HEK293 (cell line): ENCODE results near the gene CFAP65.

ENCODE experiments used
- MEIS1 ChIP-seq: sonication (generic); formaldehyde crosslinking; IDR thresholded peaks from 2 replicates; pipeline ENCODE4 v1.8.1; 2022; ENCODE audit warnings: missing genetic modification reagents, mild to moderate bottlenecking, borderline replicate concordance
- ZFP37 ChIP-seq: fragments of 450-650 bp; formaldehyde crosslinking; IDR thresholded peaks from 2 replicates; pipeline ENCODE4 v1.5.1; 2016; ENCODE audit warnings: missing biosample characterization, missing genetic modification characterization
- ZNF157 ChIP-seq: fragments of 450-650 bp; formaldehyde crosslinking; IDR thresholded peaks from 2 replicates; pipeline ENCODE4 v1.5.1; 2016; ENCODE audit warnings: missing biosample characterization, missing genetic modification characterization
- TF ChIP-seq, protein P1 (sequence below): fragments of 450-650 bp; formaldehyde crosslinking; IDR thresholded peaks from 2 replicates; pipeline ENCODE4 v1.5.1; 2016; ENCODE audit warnings: missing biosample characterization, missing genetic modification characterization
- TF ChIP-seq, protein P2 (sequence below): fragments of 450-650 bp; formaldehyde crosslinking; IDR thresholded peaks from 2 replicates; pipeline ENCODE4; 2016; ENCODE audit warnings: missing biosample characterization, missing genetic modification characterization
- TF ChIP-seq, protein P3 (sequence below): fragments of 450-650 bp; formaldehyde crosslinking; IDR thresholded peaks from 2 replicates; pipeline ENCODE4 v1.5.1; 2016; ENCODE audit warnings: missing biosample characterization, missing genetic modification characterization
- TF ChIP-seq, protein P4 (sequence below): fragments of 450-650 bp; formaldehyde crosslinking; IDR thresholded peaks from 2 replicates; pipeline ENCODE4 v1.5.1; 2017; ENCODE audit warnings: missing biosample characterization, missing genetic modification characterization

DNA sequence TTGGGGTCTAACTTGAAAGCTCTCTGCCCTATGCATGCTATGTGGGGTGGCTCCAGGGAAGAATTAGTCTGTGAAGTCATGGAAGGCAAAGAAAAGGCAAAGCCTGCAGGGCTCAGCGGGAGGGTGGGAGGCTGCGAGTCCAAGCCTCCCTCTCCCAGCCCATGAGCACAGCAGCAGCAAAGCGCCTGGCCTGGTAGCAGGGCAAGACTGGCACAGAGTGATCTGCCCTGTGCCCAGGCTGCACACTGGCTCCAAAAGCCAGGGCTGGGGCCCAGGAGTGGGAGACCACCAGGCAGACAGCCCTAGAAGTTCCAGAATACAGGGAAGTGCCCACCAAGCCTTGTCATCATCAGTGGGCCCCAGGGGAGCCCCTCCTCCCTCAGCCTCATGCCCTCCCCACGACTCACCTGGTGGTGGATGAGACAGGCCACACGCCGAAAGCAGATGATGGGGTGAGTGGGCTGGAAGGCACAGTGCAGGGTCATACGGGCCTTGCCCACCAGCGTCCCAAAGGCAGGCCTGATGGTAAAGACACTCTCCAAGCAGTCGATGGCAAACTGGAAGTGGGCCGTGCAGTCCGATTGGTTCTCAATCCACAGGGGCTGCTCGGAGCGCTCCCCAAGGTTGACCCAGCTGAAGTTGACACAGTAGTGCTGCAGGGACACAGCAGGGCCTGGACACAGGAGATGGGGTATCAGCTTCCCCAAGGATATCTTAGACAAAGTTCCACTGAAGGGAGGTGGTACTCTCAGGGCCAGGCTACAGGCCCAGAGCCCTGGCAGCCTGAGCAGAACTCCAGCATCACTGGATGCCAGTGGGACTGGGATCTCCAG lies 12.1 kb downstream of the CFAP65 start:
- TF ChIP-seq, protein P1, sequence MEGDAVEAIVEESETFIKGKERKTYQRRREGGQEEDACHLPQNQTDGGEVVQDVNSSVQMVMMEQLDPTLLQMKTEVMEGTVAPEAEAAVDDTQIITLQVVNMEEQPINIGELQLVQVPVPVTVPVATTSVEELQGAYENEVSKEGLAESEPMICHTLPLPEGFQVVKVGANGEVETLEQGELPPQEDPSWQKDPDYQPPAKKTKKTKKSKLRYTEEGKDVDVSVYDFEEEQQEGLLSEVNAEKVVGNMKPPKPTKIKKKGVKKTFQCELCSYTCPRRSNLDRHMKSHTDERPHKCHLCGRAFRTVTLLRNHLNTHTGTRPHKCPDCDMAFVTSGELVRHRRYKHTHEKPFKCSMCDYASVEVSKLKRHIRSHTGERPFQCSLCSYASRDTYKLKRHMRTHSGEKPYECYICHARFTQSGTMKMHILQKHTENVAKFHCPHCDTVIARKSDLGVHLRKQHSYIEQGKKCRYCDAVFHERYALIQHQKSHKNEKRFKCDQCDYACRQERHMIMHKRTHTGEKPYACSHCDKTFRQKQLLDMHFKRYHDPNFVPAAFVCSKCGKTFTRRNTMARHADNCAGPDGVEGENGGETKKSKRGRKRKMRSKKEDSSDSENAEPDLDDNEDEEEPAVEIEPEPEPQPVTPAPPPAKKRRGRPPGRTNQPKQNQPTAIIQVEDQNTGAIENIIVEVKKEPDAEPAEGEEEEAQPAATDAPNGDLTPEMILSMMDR: no peak
- TF ChIP-seq, protein P2, sequence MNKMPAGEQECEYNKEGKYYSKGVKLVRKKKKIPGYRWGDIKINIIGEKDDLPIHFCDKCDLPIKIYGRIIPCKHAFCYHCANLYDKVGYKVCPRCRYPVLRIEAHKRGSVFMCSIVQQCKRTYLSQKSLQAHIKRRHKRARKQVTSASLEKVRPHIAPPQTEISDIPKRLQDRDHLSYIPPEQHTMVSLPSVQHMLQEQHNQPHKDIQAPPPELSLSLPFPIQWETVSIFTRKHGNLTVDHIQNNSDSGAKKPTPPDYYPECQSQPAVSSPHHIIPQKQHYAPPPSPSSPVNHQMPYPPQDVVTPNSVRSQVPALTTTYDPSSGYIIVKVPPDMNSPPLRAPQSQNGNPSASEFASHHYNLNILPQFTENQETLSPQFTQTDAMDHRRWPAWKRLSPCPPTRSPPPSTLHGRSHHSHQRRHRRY: no peak
- TF ChIP-seq ZFP37: no peak
- no peak for TF ChIP-seq ZNF157 (tag by site-specific recombination)
- no peak for TF ChIP-seq MEIS1 (CRISPR knock-in tag)
- TF ChIP-seq, protein P3, sequence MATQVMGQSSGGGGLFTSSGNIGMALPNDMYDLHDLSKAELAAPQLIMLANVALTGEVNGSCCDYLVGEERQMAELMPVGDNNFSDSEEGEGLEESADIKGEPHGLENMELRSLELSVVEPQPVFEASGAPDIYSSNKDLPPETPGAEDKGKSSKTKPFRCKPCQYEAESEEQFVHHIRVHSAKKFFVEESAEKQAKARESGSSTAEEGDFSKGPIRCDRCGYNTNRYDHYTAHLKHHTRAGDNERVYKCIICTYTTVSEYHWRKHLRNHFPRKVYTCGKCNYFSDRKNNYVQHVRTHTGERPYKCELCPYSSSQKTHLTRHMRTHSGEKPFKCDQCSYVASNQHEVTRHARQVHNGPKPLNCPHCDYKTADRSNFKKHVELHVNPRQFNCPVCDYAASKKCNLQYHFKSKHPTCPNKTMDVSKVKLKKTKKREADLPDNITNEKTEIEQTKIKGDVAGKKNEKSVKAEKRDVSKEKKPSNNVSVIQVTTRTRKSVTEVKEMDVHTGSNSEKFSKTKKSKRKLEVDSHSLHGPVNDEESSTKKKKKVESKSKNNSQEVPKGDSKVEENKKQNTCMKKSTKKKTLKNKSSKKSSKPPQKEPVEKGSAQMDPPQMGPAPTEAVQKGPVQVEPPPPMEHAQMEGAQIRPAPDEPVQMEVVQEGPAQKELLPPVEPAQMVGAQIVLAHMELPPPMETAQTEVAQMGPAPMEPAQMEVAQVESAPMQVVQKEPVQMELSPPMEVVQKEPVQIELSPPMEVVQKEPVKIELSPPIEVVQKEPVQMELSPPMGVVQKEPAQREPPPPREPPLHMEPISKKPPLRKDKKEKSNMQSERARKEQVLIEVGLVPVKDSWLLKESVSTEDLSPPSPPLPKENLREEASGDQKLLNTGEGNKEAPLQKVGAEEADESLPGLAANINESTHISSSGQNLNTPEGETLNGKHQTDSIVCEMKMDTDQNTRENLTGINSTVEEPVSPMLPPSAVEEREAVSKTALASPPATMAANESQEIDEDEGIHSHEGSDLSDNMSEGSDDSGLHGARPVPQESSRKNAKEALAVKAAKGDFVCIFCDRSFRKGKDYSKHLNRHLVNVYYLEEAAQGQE (tag by site-specific recombination): no peak
- TF ChIP-seq, protein P4, sequence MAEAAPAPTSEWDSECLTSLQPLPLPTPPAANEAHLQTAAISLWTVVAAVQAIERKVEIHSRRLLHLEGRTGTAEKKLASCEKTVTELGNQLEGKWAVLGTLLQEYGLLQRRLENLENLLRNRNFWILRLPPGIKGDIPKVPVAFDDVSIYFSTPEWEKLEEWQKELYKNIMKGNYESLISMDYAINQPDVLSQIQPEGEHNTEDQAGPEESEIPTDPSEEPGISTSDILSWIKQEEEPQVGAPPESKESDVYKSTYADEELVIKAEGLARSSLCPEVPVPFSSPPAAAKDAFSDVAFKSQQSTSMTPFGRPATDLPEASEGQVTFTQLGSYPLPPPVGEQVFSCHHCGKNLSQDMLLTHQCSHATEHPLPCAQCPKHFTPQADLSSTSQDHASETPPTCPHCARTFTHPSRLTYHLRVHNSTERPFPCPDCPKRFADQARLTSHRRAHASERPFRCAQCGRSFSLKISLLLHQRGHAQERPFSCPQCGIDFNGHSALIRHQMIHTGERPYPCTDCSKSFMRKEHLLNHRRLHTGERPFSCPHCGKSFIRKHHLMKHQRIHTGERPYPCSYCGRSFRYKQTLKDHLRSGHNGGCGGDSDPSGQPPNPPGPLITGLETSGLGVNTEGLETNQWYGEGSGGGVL (tag by site-specific recombination): no peak
